GM18502 (cell line): Measurements from ENCODE around the gene SPINK13.
"Not testable (repeated sequence)": the region's sequence is repeated elsewhere in the genome, so short reads cannot be mapped to it uniquely, and the experiment has no call there.

Source experiments
- ATAC-seq: cut with Tn5 transposase; IDR thresholded peaks from one replicate; pipeline ENCODE4 v1.9.1; 2021; ENCODE audit warnings: mild to moderate bottlenecking; ENCODE audit not compliant: unreplicated experiment, poor library complexity

SPINK13 gene

GRCh38 chr5:148311484-148311883 is 42.9 kb downstream of the SPINK13 start:
- ATAC-seq: no peak

GRCh38 chr5:148312153-148312552 is 43.6 kb downstream of the SPINK13 start, which contains the start of gene SPINK7:
SPINK7 (plus strand) TSS chr5:148312423; CDS start chr5:148312484, 61 bp downstream.
- no peak for ATAC-seq

GRCh38 chr5:148314187-148314586 is 45.6 kb downstream of the SPINK13 start:
- ATAC-seq: no peak

GRCh38 chr5:148314731-148315130 is 46.1 kb downstream of the SPINK13 start:
- ATAC-seq: no peak

GRCh38 chr5:148320011-148320963 is 51.7 kb downstream of the SPINK13 start:
- not testable (repeated sequence) for ATAC-seq

GRCh38 chr5:148333262-148333849 is 64.8 kb downstream of the SPINK13 start:
- ATAC-seq: no peak

GRCh38 chr5:148335259-148335658 is 66.7 kb downstream of the SPINK13 start, which contains the start of gene SPINK9:
SPINK9 (plus strand) TSS chr5:148335559; CDS start chr5:148335614, 55 bp downstream.
- no peak for ATAC-seq
